22Rv1 (cell line): ENCODE results near the gene MFGE8.

ENCODE experiments used
- CTCF ChIP-seq: fragments of 450-650 bp; IDR thresholded peaks from 2 replicates; pipeline ENCODE4 v1.5.1; 2017; ENCODE audit warnings: mild to moderate bottlenecking
- ZFX ChIP-seq: fragments of 450-650 bp; IDR thresholded peaks from 2 replicates; pipeline ENCODE4 v1.6.1; 2017; ENCODE audit warnings: antibody characterized with exemption, borderline replicate concordance

GRCh38 chr15:88901508-88902220, 11.5 kb downstream of the MFGE8 start:
- TF ChIP-seq CTCF (no peak), ZFX (no peak)
